ENCODE data around the gene PITPNC1. TPM values are rescaled to one million over a fixed set of nuclear protein-coding genes. Genes with fewer than 3 reads are reported as not detected.
"Not testable (repeated sequence)": the region's sequence is repeated elsewhere in the genome, so short reads cannot be mapped to it uniquely, and the experiment has no call there.

Gene PITPNC1
- total RNA-seq, 4 donors from 2014 or later = 9.1 to 15.1 (median 13.3) TPM

- no peak for TF ChIP-seq POLR2A (IDR thresholded peaks at IDR 0.05)
- no peak for TF ChIP-seq CTCF (IDR thresholded peaks at IDR 0.05)
Observed at GRCh38 chr17:67649891-67650290, 272.8 kb downstream of the PITPNC1 start.

DNA sequence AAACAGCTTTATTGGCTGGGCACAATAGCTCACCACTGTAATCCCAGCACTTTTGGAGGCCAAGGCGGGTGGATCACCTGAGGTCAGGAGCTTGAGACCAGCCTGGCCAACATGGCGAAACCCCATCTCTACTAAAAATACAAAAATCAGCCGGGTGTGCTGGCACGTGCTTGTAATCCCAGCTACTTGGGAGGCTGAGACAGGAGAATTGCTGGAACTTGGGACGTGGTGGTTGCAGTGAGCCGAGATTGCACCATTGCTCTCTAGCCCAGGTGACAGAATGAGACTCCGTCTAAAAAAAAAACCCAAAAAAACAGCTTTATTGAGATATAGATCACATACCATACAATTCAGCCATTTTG is 274.1 kb downstream of the PITPNC1 start:
- H3K9me3 ChIP-seq; H3K4me3 ChIP-seq; intact Hi-C loops (cut with DNase I); DNase-seq; H3K27me3 ChIP-seq; H3K36me3 ChIP-seq: not testable (repeated sequence)
- peak overlapping the region in 1 of 4 donors; percentile 74 for H3K27ac ChIP-seq
- 55 to 80% methylated on average over 5 to 7 of the region's 7 CpGs for WGBS, 2 donors
- peaks cover 10 to 45% (median 13%) of the 10 kb centered on the region in 3 donors for H3K4me1 ChIP-seq

More at GRCh38 chr17:67649891-67650290, 272.8 kb downstream of the PITPNC1 start:
- peak overlapping the region in 2 of 4 donors; percentile 13 to 74 for H3K27ac ChIP-seq
- no peak for DNase-seq
- H3K4me3 ChIP-seq = no peak overlapping the region
- H3K9me3 ChIP-seq = no peaks in the 10 kb centered on the region
- H3K27me3 ChIP-seq = no peaks in the 10 kb centered on the region
- 75 to 86% methylated on average over 3 of the region's 3 CpGs for WGBS, 2 donors
- H3K36me3 ChIP-seq = peaks cover 0 to 5% (median 0%) of the 10 kb centered on the region in 3 donors
- peaks cover 10 to 45% (median 13%) of the 10 kb centered on the region in 3 donors for H3K4me1 ChIP-seq
- intact Hi-C loops (cut with DNase I) = no loop called here

- no peak for TF ChIP-seq CTCF (IDR thresholded peaks at IDR 0.05)
- TF ChIP-seq POLR2A (IDR thresholded peaks at IDR 0.05) = no peak
- DNase-seq = no peak
- intact Hi-C loops (cut with DNase I) = no loop called here
Observed at GRCh38 chr17:67652433-67652832, 275.4 kb downstream of the PITPNC1 start.

GRCh38 chr17:67655478-67656148 is 278.5 kb downstream of the PITPNC1 start:
- H3K27ac ChIP-seq = no peak overlapping the region
- no peaks in the 10 kb centered on the region for H3K9me3 ChIP-seq
- H3K4me3 ChIP-seq = no peak overlapping the region
- H3K36me3 ChIP-seq = peaks cover 0 to 5% (median 0%) of the 10 kb centered on the region in 3 donors
- peaks cover 0 to 28% (median 2%) of the 10 kb centered on the region in 3 donors for H3K4me1 ChIP-seq
- TF ChIP-seq POLR2A (IDR thresholded peaks at IDR 0.05) (no peak), CTCF (IDR thresholded peaks at IDR 0.05) (no peak)
- H3K27me3 ChIP-seq = no peaks in the 10 kb centered on the region
- 76% methylated on average over 7 of the region's 7 CpGs for WGBS, 2 donors
- intact Hi-C loops (cut with DNase I) = no loop called here
- no peak for DNase-seq

More at GRCh38 chr17:67652433-67652832, 275.4 kb downstream of the PITPNC1 start:
- Histone ChIP-seq H3K36me3 (peaks cover 0 to 5% (median 0%) of the 10 kb centered on the region in 3 donors), H3K9me3 (no peaks in the 10 kb centered on the region), H3K4me1 (peaks cover 10 to 41% (median 13%) of the 10 kb centered on the region in 3 donors), H3K4me3 (no peak overlapping the region), H3K27ac (no peak overlapping the region), H3K27me3 (no peaks in the 10 kb centered on the region)
- 94 to 95% methylated on average over 7 to 10 of the region's 14 CpGs for WGBS, 2 donors

- H3K4me1 ChIP-seq = peaks cover 0 to 18% (median 0%) of the 10 kb centered on the region in 3 donors
- no peak overlapping the region for H3K27ac ChIP-seq
- no peaks in the 10 kb centered on the region for H3K9me3 ChIP-seq
- DNase-seq = no peak
- intact Hi-C loops (cut with DNase I) = no loop called here
- WGBS, 2 donors = 77 to 78% methylated on average over 8 of the region's 8 CpGs
- H3K4me3 ChIP-seq = no peak overlapping the region
- no peak for TF ChIP-seq POLR2A (IDR thresholded peaks at IDR 0.05)
- no peak for TF ChIP-seq CTCF (IDR thresholded peaks at IDR 0.05)
- peaks cover 0 to 5% (median 0%) of the 10 kb centered on the region in 3 donors for H3K36me3 ChIP-seq
- H3K27me3 ChIP-seq = no peaks in the 10 kb centered on the region
Observed at GRCh38 chr17:67656494-67657203, 279.6 kb downstream of the PITPNC1 start.

All from esophagus squamous epithelium (tissue), 5 donors.